ENCODE results near the gene TTC32. TPM values are rescaled to one million over a fixed set of nuclear protein-coding genes. Genes with fewer than 3 reads are reported as not detected.

Gene TTC32
- polyA plus RNA-seq, 1 experiment = 6.6 TPM

GRCh38 chr2:19887510-19887909 lies 14.3 kb downstream of the TTC32 start:
- Histone ChIP-seq H3K27ac (ENCODE audit: low read depth, low read length) (no peak overlapping the region), H3K4me3 (ENCODE audit: low read depth, low read length) (no peak overlapping the region), H3K9me3 (ENCODE audit: control insufficient read depth, insufficient read depth, low read length) (peaks cover 3% of the 10 kb centered on the region; the same call in 1 of the 2 replicates), H3K27me3 (ENCODE audit: control insufficient read depth, insufficient read depth, low read length) (peaks cover 9% of the 10 kb centered on the region)
- ChIA-PET CTCF (no interaction called here), POLR2A (no interaction called here)
- TF ChIP-seq CTCF (IDR thresholded peaks at IDR 0.05; ENCODE audit: low read depth, low read length) = no peak
- no peak for DNase-seq (ENCODE audit: low read depth, low spot score)

- no peak overlapping the region for H3K4me3 ChIP-seq (ENCODE audit: low read depth, low read length)
- DNase-seq (ENCODE audit: low read depth, low spot score) = no peak
- no peak for TF ChIP-seq CTCF (IDR thresholded peaks at IDR 0.05; ENCODE audit: low read depth, low read length)
- peaks cover 3% of the 10 kb centered on the region; the same call in 1 of the 2 replicates for H3K9me3 ChIP-seq (ENCODE audit: control insufficient read depth, insufficient read depth, low read length)
- ChIA-PET CTCF (interaction anchor here (1.3 kb wide), 1 partner anchor 23 kb away, joined by 3 read pairs; no protein-coding TSS in a partner anchor), POLR2A (no interaction called here)
- H3K27me3 ChIP-seq (ENCODE audit: control insufficient read depth, insufficient read depth, low read length) = peaks cover 13% of the 10 kb centered on the region
- no peak overlapping the region for H3K27ac ChIP-seq (ENCODE audit: low read depth, low read length)
Observed at GRCh38 chr2:19886261-19886660, 15.5 kb downstream of the TTC32 start.

- no peak for TF ChIP-seq CTCF (IDR thresholded peaks at IDR 0.05; ENCODE audit: low read depth, low read length)
- DNase-seq (ENCODE audit: low read depth, low spot score) = no peak
- Histone ChIP-seq H3K27me3 (ENCODE audit: control insufficient read depth, insufficient read depth, low read length) (peaks cover 18% of the 10 kb centered on the region), H3K9me3 (ENCODE audit: control insufficient read depth, insufficient read depth, low read length) (peaks cover 3% of the 10 kb centered on the region; the same call in 1 of the 2 replicates), H3K27ac (ENCODE audit: low read depth, low read length) (no peak overlapping the region), H3K4me3 (ENCODE audit: low read depth, low read length) (no peak overlapping the region)
- ChIA-PET POLR2A (no interaction called here), CTCF (interaction anchor here (1.3 kb wide), 1 partner anchor 23 kb away, joined by 3 read pairs; no protein-coding TSS in a partner anchor)
Observed at GRCh38 chr2:19885791-19886190, 16.0 kb downstream of the TTC32 start.

- ChIA-PET POLR2A (no interaction called here), CTCF (no interaction called here)
- Histone ChIP-seq H3K27me3 (ENCODE audit: control insufficient read depth, insufficient read depth, low read length) (peaks cover 19% of the 10 kb centered on the region), H3K9me3 (ENCODE audit: control insufficient read depth, insufficient read depth, low read length) (peaks cover 3% of the 10 kb centered on the region; the same call in 1 of the 2 replicates), H3K4me3 (ENCODE audit: low read depth, low read length) (no peak overlapping the region), H3K27ac (ENCODE audit: low read depth, low read length) (no peak overlapping the region)
- DNase-seq (ENCODE audit: low read depth, low spot score) = no peak
- TF ChIP-seq CTCF (IDR thresholded peaks at IDR 0.05; ENCODE audit: low read depth, low read length) = no peak
Observed at GRCh38 chr2:19883971-19884720, 17.6 kb downstream of the TTC32 start.

GRCh38 chr2:19883486-19883885 lies 18.3 kb downstream of the TTC32 start:
- peaks cover 3% of the 10 kb centered on the region; the same call in 1 of the 2 replicates for H3K9me3 ChIP-seq (ENCODE audit: control insufficient read depth, insufficient read depth, low read length)
- no peak overlapping the region for H3K27ac ChIP-seq (ENCODE audit: low read depth, low read length)
- POLR2A ChIA-PET = no interaction called here
- TF ChIP-seq CTCF (IDR thresholded peaks at IDR 0.05; ENCODE audit: low read depth, low read length) = no peak
- no peak for DNase-seq (ENCODE audit: low read depth, low spot score)
- peaks cover 19% of the 10 kb centered on the region for H3K27me3 ChIP-seq (ENCODE audit: control insufficient read depth, insufficient read depth, low read length)
- no peak overlapping the region for H3K4me3 ChIP-seq (ENCODE audit: low read depth, low read length)
- CTCF ChIA-PET = no interaction called here

Data from AG04450 (cell line).